ENCODE measurements around the gene SLC22A4. TPM values are rescaled to one million over a fixed set of nuclear protein-coding genes. Genes with fewer than 3 reads are reported as not detected.

SLC22A4 gene
- total RNA-seq, 1 donor from 2014 or later = 1.6 TPM

DNA sequence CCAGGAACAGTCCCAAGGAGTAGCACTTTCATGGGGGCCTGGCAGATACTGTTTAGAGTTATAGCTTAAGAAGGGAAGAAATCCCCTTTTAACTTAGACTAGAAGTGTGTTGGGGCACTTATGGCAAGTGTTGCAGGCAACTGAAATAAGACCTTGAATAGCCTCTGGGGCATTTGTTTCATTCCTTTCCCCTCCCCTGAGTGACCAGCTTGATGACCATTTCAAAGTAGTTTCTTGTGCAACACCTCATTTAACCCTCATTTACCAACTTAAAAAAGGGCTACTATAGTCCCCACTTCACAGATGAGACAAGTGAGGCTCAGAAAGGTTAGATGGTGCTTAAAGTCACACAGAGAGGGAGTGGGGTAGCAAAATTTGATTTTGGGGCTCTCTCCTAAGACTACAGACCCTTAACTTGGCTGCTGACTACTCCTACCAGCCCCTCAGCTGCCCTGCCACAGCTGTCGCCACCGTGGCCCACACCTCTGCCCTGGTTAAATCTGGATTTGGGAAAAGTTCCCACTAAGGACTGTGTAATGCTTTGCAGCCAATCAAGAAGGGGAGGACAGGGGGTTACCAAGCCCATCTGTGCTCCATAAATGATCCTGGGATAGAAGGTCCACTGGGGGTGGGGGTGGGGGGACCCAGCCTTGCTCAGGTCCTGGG lies 31.2 kb upstream of the SLC22A4 start:
- DNase-seq = no peak

GRCh38 chr5:132263548-132264261 lies 30.5 kb upstream of the SLC22A4 start:
- DNase-seq = no peak

GRCh38 chr5:132264546-132265335 lies 29.5 kb upstream of the SLC22A4 start:
- no peak for DNase-seq

GRCh38 chr5:132265336-132266030 lies 28.7 kb upstream of the SLC22A4 start:
- DNase-seq = no peak

DNA sequence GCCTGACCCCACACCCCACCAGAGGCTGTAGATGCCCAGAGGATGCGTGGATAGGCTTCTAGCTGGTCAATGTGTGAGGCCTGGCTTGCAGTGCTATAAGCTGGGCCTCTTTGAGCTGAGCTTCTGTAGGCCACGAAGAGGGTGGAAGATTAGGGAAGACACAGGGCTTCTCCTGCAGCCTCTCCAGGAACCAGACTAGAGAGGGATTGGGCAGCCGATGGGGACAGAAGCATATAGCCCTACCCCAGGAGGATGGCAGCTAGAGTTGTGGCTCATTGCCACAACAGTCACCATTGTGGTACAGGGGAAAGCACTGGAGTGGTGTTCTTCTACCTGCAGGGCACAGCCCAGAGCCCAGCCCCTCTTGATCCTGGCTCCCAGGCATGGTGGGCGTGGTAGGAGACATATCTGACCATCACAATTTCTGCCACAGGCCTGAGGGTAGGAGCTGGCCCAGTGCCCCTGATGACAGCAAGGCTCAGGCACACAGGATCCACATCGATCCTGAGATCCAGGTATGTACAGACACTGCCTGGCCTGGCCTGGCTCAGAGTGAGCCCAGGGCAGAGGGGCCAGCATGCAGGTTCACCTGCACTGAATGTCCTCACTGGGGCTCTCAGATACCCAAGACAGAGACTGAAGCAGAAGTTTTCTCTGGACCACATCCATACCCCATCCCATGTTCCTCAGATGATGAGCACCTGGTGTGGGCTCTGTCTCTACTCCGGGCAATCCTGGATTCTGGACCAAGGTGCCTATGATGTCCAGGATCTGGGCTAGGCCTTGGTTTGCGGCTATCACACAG lies 28.0 kb upstream of the SLC22A4 start:
- no peak for DNase-seq

GRCh38 chr5:132266836-132267160 lies 27.4 kb upstream of the SLC22A4 start:
- DNase-seq = no peak

DNA sequence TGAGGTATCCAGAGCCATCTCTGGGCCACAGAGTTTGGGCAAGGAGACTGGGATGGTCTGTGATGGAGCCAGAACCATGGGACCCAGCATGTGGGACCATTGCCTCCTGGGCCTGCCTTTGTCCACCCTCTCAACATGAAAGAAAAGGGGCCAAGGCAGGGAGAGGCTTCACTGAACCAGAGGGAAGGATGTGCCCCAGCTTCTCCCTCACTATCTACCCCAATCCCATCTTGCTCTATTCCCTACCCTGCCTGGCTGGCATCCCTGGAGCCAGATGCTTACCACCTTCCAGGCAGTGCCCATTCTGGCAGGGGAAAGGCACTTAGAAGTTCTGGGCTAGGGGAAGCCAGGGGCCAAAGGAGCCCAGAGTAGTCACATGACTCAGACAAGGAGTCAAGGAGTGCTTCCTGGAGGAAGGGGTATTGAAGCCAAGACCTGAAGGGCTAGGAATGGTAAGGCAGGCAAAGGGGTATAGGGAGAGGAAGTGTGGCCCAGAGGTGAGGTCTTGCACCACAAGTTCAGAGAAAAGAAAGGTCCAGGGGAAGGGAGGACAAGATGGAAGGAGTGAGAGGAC lies 26.9 kb upstream of the SLC22A4 start:
- no peak for DNase-seq

DNA sequence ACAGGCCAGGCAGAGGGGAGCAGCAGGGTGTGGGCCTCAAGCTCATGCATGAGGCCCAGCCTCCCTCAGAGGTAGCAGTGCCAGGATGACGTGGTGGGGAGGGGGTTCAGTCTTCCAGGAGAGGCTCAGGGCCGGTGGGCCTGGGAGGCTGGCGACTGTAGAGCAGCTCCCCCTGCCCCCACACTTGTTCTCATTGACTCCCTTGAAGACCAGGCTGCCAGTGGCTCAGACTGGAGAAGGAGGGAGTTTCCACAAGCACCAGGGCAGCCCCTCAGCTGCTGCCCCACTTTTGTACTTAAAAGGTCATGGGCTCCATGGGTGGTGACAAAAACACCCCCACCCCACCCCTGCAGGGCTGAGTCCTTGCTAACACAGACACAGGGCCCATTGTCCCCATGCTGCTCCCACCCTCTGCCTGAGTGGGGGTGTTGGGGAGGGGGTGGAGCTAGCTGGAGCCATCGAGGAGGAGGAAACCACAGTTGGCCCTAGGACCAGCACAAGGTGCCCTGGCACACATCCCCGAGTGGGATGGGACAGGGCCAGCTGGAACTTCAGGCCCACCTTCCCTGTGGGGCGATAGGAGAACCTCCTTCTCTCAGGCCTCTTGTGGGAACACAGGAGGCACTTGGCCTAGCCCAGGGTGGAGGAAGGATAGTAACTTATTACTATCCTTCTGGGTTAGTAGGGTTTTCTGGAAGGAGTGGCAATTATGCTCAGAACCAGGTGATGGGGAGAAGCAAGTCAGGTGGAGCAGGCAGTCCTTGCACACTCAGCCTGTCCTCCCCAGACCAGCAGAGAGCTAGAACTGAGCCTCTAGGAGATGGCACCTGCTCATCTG lies 26.0 kb upstream of the SLC22A4 start:
- DNase-seq = no peak

DNA sequence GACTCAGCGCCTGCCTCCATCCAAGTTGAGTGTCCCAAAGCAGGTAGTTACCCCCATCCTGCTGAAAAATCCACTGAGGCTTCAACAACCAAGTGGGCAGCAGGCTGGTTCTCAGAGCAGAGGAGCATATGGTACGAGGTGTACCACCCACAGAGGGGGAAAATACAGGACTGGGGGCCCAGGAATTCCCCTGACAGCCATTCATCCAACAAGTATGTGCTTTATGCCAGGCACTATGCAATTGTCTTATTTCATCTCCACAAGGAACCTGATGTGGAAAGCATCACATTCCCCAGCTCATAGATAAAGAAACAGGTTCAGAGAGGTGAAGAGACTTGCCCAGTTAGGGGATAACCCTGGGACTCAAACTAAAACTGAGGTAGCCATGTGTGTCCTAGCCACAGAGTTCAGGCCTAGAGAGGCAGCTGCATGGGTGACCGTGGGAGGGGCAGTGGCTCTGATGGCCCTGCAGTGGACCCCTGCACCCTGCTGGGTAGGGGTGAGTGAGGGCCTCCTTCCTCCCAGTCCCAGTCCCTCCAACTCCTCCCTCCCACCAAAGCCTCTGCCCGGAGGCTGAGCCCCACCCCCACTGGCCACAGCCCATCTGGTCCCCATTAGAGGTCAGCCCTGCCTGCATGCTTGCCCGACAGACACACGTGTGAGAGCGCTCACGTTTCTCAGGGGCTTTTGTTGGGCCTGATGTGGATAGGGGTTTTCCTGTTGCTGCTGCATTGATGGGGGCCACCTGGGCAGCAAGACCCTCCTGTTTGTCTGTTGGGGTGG lies 25.2 kb upstream of the SLC22A4 start:
- no peak for DNase-seq

- DNase-seq = no peak
Measured at GRCh38 chr5:132269635-132270334, 24.4 kb upstream of the SLC22A4 start.

GRCh38 chr5:132270335-132270665 lies 23.9 kb upstream of the SLC22A4 start:
- DNase-seq = no peak

GRCh38 chr5:132270706-132271105 lies 23.5 kb upstream of the SLC22A4 start:
- no peak for DNase-seq

DNA sequence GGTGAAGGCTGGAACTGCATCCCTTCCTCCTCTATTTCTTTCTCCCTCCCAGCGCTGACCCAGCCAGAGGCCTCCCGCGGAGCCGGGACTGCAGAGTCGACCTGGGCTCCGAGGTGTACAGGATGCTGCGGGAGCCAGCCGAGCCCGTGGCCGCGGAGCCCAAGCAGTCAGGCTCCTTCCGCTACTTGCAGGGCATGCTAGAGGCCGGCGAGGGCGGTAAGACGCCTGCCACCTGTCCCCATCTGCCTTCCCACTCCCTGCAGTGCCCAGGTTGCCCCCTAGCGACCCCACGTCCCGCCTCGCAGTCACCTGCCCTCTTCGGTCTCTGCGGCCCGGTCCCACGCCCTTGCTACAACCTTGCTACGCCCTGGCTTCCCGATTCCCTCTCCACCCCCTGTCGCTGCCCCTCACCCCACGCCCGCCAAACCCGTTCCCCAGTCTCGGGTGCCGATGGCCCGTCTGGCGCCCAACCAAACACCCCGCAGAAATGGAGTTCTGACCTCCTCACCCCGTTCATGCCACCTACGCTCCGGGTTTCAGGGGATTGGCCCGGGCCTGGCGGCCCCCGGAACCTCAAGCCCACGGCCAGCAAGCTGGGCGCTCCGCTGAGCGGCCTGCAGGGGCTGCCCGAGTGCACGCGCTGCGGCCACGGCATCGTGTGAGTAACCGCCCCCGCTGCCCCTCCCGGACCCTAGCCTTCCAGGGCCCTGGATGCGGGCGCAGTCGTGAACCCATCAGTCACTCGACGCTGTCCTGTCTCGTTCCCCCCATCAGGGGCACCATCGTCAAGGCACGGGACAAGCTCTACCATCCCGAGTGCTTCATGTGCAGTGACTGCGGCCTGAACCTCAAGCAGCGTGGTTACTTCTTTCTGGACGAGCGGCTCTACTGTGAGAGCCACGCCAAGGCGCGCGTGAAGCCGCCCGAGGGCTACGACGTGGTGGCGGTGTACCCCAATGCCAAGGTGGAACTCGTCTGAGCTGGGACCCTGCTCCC lies 22.6 kb upstream of the SLC22A4 start:
- DNase-seq = no peak

- DNase-seq = no peak
Measured at GRCh38 chr5:132272311-132273210, 21.6 kb upstream of the SLC22A4 start.

DNA sequence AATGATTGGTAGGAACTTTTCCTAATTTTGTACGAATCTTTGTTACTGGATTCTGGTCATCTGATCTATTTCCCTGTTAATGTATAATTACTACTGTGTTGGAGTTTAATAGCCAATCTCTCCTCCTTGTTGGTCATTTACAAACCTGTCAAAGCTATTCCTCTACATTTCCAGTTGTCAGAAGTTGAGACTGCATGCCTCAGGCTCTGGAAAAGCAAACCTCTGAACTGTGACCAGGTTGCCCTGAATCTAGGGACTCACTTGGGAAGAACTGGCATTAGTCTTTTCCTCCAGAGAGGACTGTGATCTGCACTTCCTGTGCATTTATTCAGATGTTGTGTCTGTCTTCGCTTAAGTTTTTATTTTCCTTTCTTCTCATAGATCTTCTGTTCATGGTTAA lies 20.6 kb upstream of the SLC22A4 start:
- DNase-seq = no peak

DNA sequence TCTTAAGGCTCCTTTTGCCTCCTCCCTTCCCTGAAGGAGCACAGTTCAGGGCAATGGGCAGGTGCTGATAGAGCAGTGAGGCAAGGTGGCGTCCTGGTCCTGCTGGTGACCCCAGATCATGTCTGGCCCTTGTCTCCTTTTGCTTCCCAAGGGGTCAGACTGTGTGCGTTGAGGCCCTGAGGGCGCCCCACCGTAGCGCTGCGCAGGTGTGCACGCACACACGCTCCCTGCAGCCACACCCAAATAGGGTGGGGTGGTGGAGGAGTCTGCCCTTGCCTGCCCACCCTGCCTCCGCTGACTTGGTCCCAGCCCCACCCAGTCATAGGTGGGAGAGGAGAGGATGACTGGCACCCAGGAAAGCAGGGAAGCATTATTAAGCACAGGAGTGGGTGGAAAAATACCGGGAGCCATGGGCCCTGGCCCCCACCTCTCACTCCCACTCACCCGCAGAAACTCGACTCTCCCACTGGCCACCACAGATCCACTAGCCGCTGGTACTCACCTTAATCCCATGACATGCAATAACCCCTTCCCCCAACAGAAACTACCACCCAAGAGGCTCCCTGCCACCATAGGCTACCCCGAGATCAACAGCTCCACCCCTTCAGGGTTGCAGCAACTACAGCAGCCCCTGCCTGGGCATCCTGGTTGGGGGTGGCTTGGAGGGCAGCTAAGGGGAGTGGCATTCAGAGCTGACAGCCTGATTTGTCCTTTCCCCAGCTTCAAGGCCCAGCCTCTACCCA lies 20.0 kb upstream of the SLC22A4 start:
- DNase-seq = no peak

Measured in occipital lobe (tissue), 2 donors.